C4-2B (cell line): ENCODE measurements around the gene LASP1.

Source experiments
- CTCF ChIP-seq: fragments of 450-650 bp; conservative IDR thresholded peaks from 2 replicates; pipeline ENCODE4 v1.5.1; 2017; ENCODE audit warnings: mild to moderate bottlenecking
- ZFX ChIP-seq: fragments of 450-650 bp; IDR thresholded peaks from 2 replicates; pipeline ENCODE4 v1.6.1; 2017

GRCh38 chr17:38898812-38899348 lies 29.0 kb downstream of the LASP1 start:
- no peak for TF ChIP-seq ZFX
- no peak for TF ChIP-seq CTCF
